Nephron progenitor cell (in vitro differentiated cells): Measurements from ENCODE around the gene IRGQ.

ENCODE experiments used
- DNase-seq: peaks from one replicate; pipeline ENCODE4 v3.0.0; 2021
- H3K27ac Mint-ChIP-seq: 2 replicates; pipeline ENCODE4 v1.8.0; 2021; ENCODE audit warnings: mild to moderate bottlenecking, moderate library complexity, mixed read lengths
- H3K27me3 Mint-ChIP-seq: 2 replicates; pipeline ENCODE4 v1.8.0; 2021; ENCODE audit warnings: mild to moderate bottlenecking, low read depth, mixed read lengths; ENCODE audit not compliant: poor library complexity
- H3K36me3 Mint-ChIP-seq: 2 replicates; pipeline ENCODE4 v1.8.0; 2021; ENCODE audit warnings: low read depth, mixed read lengths
- H3K4me1 Mint-ChIP-seq: 2 replicates; pipeline ENCODE4 v1.8.0; 2021; ENCODE audit warnings: mixed read lengths
- H3K4me3 Mint-ChIP-seq: 2 replicates; pipeline ENCODE4 v1.8.0; 2021; ENCODE audit warnings: mild to moderate bottlenecking, moderate library complexity, mixed read lengths
- H3K9me3 Mint-ChIP-seq: 2 replicates; pipeline ENCODE4 v1.8.0; 2021; ENCODE audit warnings: mild to moderate bottlenecking, moderate library complexity, mixed read lengths
- TF ChIP-seq, protein P1 (sequence below): fragments of 200-600 bp; sonication (generic); IDR thresholded peaks from 2 replicates; pipeline ENCODE4 v1.5.0; 2021; ENCODE audit warnings: antibody characterized with exemption

The IRGQ gene

DNA sequence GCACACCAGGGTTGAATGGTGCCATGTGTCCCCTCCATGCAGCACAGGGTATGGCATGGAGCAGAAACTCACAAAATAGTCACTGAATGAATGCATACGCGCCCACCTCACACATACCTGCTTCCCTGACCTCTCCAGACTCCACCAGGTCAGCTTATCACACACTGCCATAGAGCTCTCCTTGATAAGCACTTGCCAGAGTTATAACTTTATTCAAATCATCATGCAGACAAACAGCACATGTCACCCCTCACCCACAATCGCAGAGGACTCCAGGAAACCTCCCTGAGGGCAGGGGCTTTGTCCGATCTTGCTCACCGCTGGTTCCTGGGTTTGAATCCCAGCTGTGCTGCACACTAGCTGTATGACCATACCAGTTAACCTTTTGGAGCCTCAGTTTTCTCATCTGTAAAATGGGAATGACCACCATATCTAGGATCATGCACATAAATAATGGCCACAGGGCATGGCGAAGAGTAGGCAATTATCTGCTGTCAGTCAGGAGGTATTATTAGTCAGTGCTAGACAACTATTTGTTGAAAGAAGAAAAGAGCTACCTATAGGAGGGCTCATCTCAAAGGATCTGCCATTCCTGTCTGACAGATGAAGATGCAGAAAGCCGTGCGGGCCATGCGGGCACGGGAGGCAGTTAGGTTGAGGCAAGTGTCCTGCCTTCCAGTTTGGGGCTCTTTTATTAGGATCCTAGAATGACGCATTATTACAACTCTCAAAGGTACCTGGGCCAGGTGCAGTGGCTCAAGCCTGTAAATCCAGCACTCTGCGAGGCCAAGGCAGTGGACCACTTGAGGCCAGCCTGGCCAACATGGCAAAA lies 34.6 kb downstream of the IRGQ start:
- no peak overlapping the region for H3K4me3 Mint-ChIP-seq
- TF ChIP-seq, protein P1, sequence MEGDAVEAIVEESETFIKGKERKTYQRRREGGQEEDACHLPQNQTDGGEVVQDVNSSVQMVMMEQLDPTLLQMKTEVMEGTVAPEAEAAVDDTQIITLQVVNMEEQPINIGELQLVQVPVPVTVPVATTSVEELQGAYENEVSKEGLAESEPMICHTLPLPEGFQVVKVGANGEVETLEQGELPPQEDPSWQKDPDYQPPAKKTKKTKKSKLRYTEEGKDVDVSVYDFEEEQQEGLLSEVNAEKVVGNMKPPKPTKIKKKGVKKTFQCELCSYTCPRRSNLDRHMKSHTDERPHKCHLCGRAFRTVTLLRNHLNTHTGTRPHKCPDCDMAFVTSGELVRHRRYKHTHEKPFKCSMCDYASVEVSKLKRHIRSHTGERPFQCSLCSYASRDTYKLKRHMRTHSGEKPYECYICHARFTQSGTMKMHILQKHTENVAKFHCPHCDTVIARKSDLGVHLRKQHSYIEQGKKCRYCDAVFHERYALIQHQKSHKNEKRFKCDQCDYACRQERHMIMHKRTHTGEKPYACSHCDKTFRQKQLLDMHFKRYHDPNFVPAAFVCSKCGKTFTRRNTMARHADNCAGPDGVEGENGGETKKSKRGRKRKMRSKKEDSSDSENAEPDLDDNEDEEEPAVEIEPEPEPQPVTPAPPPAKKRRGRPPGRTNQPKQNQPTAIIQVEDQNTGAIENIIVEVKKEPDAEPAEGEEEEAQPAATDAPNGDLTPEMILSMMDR, result no peak

DNA sequence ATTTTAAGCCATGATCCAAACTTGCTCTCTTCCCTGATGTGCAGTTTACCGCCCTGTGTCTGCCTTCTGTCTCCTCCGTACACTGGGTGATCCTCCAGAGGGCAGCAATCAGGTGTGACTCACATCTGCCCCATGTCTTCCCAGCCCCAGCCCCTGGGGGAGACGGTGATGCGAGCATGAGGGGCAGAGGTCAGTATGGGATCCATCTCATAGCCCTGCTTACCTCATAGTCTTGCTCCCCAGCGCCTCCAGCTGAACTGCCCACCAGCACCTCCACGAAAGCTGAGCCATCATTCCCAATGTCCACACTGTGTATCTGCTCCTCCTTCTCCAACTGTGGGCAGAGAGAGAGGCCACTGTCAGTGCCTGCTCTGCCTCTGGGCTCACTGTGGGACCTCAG lies 35.2 kb downstream of the IRGQ start:
- Mint-ChIP-seq H3K9me3 (no peaks in the 10 kb centered on the region), H3K4me1 (peaks cover 9% of the 10 kb centered on the region), H3K27me3 (no peaks in the 10 kb centered on the region), H3K4me3 (no peak overlapping the region), H3K27ac (peak overlapping the region; percentile 75), H3K36me3 (peaks cover 41% of the 10 kb centered on the region)
- DNase-seq, result no peak
- TF ChIP-seq, protein P1, result no peak

More for the DNA sequence above, 34.6 kb downstream of the IRGQ start:
- H3K36me3 Mint-ChIP-seq, result peaks cover 41% of the 10 kb centered on the region
- H3K27me3 Mint-ChIP-seq, result no peaks in the 10 kb centered on the region
- DNase-seq, result no peak
- no peaks in the 10 kb centered on the region for H3K9me3 Mint-ChIP-seq
- H3K4me1 Mint-ChIP-seq, result peaks cover 9% of the 10 kb centered on the region
- peak overlapping the region; percentile 75 for H3K27ac Mint-ChIP-seq

DNA sequence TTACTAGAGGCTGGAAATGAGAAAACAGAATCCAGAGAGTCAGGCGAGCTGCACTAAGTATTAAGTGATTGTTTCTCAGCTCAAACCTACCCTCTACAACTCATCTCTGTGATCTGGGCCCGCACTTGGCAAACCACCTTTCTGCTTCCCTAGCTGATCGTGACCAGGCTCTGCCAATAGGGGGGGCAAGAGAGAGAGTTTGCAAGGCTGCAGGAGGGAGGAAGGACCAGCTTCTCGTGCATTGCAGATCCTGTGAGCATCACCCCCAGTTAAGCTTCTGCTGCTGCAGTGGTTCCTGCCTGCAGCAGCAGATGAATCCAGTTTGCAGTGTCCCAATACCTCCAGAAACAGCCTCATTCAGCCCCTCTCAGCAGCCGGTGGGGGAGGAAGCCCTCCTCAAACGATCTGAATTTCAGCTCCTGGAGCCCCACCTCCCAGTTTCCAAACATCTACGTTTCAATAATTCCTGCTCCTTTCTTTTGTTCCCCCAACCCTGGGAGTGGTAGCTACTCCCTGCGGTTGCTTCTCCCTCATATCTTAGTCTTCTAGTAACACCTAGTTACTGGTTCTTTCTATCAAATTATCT lies 40.7 kb downstream of the IRGQ start:
- TF ChIP-seq, protein P1, result peak; percentile 71
- peak; percentile 82 for DNase-seq
- Mint-ChIP-seq H3K4me3 (no peak overlapping the region), H3K27ac (peak overlapping the region; percentile 96), H3K36me3 (peaks cover 45% of the 10 kb centered on the region), H3K4me1 (peaks cover 9% of the 10 kb centered on the region), H3K27me3 (peaks cover 4% of the 10 kb centered on the region), H3K9me3 (no peaks in the 10 kb centered on the region)

DNA sequence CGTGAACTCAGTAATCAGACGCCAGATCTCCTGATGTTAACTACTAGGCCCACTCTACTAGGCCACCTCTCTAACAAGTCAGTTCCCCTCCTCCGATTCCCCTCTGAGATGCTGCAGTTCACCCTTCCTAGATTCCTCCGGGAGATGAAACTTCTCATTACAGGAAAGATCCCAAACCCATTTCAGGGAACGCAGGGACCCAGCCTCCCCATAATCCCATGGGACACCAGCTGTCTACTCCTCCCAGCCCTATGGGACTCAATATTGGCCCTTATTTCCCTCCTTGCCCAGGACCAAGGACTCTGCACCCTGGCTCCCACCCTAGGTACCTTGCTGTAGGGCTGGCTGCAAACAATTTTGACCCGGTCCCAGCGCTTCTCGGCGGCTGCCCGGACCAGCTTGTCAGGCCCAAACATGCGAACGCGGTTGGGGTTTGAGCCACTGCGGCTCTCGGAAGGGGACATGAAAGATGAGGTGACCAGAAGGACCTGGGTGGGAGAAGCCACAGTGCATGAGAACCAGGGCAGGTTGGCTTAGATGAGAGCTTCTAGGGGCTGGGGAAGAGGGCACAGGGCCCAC lies 41.5 kb downstream of the IRGQ start:
- peaks cover 9% of the 10 kb centered on the region for H3K4me1 Mint-ChIP-seq
- H3K27ac Mint-ChIP-seq, result no peak overlapping the region
- no peak overlapping the region for H3K4me3 Mint-ChIP-seq
- DNase-seq, result no peak
- H3K27me3 Mint-ChIP-seq, result peaks cover 4% of the 10 kb centered on the region
- no peaks in the 10 kb centered on the region for H3K9me3 Mint-ChIP-seq
- TF ChIP-seq, protein P1, result no peak
- H3K36me3 Mint-ChIP-seq, result peaks cover 49% of the 10 kb centered on the region

DNA sequence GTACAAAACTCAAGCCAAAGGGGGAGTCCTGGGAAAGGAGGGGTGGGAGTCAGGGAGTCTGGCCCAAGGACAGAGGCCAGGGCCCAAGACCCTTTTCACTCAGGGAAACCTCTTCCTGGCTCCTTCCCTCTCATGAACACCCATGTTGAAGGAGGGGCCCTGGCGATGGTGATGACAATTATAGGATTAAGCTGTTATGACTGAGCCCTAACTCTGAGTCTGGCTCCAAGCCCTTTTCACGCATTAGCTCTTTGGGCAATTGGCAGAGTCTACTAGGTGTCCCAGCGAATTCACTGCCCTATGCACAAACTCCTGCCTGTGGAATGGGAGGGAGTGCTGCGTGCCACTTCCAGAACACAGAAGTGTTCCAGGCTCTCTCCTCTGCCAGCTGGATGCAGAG lies 42.3 kb downstream of the IRGQ start:
- no peaks in the 10 kb centered on the region for H3K9me3 Mint-ChIP-seq
- DNase-seq, result no peak
- no peak overlapping the region for H3K27ac Mint-ChIP-seq
- peaks cover 54% of the 10 kb centered on the region for H3K36me3 Mint-ChIP-seq
- H3K27me3 Mint-ChIP-seq, result peaks cover 4% of the 10 kb centered on the region
- TF ChIP-seq, protein P1, result no peak
- H3K4me3 Mint-ChIP-seq, result no peak overlapping the region
- peaks cover 9% of the 10 kb centered on the region for H3K4me1 Mint-ChIP-seq
